HG02623 (cell line): ENCODE data around the gene REC8.

Experiments
- ATAC-seq: cut with Tn5 transposase; IDR thresholded peaks from one replicate; pipeline ENCODE4 v1.9.1; 2021; ENCODE audit warnings: moderate library complexity; ENCODE audit not compliant: unreplicated experiment

The REC8 gene

DNA sequence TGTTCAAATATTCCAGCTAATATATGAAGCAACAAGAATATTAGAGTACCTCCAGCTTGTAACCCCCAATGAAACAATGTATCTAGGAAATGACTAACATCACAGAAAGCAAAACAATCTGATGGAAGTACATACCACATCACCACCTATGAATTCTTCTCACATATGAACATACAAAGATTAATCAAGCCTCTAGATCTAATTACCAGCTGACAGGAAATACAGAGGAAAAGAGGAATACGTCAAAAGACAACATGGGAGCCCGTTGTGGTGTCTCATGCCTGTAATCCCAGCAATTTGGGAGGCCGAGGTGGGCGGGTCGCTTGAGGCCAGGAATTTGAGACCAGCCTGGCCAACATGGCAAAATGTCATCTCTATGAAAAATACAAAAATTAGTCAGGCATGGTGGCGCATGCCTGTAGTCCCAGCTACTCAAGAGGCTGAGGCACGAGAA lies 52.8 kb downstream of the REC8 start:
- no peak for ATAC-seq

DNA sequence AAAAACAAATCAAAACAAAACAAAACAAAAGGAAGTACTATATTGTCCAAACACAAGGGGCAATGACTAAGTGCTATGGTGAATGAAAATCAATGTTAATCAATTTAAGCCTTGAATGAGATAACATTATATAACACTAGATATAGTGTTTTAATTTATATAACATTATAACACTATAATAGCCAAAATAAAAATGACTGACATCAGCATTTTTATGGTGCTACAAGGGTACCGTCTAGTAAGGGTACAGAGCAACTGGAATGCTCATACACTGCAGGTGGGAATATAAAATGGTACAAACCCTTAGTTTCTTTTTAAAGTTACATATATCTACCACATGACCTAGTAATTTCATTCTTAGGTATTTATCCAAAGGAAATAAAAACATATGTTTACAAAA lies 54.6 kb downstream of the REC8 start:
- ATAC-seq, result no peak

DNA sequence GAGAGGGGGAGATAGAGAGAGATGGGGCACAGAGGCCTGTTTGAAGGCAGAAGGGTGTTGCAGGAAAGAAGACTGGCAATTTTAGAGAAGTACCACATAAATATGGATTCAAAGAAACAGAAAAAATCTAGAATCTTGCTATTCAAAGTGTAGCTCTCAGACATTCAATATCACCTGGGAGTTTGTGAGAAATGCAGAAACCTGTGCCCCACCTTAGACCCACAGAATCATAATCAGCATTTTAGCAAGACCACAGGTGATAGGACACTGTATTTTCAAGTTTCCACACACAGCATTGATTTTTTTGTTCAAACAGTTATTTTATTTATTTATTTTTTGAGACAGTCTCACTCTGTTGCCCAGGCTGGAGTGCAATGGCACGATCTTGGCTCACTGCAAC lies 57.0 kb downstream of the REC8 start:
- ATAC-seq, result no peak
